DMS79 (cell line): Measurements from ENCODE around the gene TRIOBP.

Experiments used
- DNase-seq: peaks from one replicate; lab custom pipeline; 2025; lab: John Stamatoyannopoulos, UW

Gene TRIOBP

DNA sequence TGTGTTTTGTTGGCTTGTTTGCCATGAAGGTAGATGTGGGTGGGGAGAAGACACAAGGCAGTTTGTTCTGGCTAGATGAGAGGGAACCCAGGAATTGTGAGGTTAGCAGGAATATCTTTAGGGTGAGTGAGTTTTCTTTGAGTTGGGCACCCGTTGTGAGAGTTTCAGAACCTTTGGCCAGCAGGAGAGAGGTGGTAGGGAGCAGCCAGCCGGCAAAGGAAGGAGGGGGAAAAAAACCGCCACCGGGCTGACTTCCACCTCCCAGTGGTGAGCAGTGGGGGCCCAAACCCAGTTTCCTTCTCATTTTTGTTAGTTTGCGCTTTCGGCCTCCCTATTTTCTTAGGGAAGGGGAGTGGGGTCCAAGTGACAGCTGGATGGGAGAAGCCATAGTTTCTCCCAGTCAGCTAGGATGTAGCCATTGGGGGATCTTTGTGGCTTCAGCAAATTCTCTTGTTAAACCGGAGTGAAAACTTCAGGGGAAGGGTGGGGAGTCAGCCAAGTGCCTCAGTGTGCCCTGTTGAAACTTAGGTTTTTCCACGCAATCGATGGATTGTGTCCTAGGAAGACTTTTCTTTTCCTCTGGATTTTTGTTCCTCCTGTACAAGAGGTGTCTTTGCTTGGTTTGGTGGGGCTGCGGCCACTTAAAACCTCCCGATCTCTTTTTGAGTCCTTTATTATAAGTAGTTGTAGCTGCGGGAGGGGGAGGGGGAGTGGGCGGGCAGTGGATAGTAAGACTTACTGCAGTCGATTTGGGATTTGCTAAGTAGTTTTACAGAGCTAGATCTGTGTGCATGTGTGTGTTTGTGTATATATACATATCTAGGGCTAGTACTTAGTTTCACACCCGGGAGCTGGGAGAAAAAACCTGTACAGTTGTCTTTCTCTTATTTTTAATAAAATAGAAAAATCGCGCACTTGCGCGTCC is 109.8 kb downstream of the TRIOBP start:
- DNase-seq, result no peak

DNA sequence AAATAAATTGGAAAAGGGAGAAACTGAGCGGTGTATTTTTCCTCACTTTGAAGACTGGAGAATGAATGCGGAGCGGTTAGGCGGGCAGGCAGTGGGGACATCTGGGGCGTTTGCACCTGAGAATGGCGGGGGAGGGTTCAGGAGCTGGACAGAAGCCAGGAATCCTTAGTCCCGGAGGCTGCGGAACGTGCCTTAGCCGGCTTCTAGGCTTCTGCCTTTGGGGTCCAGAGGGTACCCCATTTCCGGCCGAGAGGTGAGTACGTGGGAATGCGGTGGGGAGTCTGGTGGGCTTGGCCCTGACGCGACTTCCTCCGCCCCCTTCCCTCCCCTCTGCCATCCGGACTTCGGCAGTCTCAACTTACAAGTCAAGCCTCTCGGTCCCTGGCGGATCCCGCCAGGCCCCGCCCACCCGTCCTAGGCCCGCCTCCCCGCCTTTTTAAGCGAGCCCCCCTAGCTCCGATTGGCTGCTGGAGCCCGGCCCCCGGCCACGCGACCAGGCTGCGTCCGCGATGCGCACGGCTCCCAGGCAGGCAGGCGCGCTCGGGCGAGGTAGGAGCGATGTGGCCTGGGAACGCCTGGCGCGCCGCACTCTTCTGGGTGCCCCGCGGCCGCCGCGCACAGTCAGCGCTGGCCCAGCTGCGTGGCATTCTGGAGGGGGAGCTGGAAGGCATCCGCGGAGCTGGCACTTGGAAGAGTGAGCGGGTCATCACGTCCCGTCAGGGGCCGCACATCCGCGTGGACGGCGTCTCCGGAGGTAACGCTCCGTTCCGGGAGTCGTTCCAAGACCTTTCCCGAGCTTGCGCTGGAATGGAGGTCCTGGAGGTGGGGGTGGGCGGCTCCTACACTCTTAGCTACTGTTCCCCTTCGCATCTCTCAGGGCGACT is 110.8 kb downstream of the TRIOBP start, which contains the start of gene GCAT:
Gene GCAT (plus strand): TSS at position 525 of the 884 bp plus-strand sequence. CDS start 34 bp downstream, at position 559.
- peak; percentile 60 for DNase-seq

DNA sequence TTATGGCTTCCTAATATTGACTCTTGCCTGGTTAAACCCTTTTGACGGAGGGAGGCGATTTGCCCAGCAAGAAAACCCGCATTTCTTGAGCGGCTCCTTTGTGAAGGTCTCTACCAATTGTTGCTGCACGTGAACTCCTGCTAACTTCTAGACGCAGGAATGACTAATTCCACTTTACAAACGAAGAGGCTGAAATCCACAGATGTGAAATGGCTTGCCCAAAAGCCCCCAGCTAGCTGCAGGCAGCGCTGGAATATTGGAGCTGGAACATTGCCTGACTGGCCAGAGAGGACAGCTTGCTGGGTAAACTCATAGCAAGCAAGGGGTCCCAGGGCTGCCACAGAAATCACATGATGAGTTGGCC is 111.4 kb downstream of the TRIOBP start:
- DNase-seq, result no peak

DNA sequence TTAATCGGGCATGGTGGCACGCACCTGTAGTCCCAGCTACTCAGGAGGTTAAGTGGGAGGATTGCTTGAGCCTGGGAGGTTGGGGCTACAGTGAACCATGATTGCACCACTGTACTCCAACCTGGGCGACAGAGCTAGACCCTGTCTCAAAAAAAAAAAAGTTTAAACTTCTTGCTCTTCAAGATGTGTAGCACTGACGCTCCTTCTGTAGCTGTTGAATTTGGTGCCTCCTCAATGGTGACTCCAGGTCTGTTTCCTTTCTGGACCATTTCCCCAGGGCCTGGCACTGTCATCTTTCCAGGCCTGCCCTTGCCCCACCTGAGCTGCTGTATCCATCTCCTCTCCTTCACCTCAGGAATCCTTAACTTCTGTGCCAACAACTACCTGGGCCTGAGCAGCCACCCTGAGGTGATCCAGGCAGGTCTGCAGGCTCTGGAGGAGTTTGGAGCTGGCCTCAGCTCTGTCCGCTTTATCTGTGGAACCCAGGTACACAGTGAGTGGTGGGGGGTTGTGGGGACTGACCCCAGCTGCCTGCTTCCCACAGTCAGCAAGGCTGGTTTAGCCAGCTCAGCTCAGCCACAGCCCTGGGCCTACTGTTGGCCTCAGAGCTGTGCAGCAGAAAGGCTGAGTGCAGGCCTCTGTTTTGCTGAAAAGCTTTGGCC is 113.0 kb downstream of the TRIOBP start:
- no peak for DNase-seq

DNA sequence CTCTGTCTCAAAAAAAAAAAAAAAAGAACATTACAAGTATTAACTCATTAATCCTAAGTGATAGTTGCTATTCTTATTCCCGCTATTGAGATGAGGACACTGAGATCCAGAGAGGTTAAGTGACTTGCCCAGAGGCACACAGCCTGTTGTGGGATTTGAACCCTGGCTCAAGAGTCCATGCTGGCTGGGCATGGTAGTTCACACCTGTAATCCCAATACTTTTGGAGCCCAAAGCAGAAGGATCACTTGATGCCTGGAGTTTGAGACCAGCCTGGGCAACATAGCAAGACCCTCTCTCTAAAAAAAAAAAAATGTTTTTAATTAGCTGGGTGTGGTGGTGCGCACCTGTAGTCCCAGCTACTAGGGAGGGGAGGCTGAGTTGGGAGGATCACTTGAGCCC is 115.0 kb downstream of the TRIOBP start:
- no peak for DNase-seq

- DNase-seq, result no peak
These were observed 116.2 kb downstream of the TRIOBP start for GRCh38 chr22:37812869-37813678.

DNA sequence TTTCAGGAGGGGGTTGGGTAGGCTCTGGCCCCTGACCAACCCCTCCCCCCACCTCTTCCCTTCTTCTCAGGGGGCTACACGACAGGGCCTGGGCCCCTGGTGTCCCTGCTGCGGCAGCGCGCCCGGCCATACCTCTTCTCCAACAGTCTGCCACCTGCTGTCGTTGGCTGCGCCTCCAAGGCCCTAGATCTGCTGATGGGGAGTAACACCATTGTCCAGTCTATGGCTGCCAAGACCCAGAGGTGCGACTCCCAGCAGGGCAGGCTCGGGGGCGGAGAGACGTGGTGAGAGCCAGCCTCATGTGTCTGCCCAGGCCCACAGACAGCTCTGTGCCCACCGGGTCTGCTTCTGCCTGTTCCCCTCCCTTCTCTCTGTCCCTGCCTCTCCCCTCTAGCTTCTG is 118.7 kb downstream of the TRIOBP start:
- no peak for DNase-seq

- no peak for DNase-seq
These were observed 119.8 kb downstream of the TRIOBP start for GRCh38 chr22:37816543-37817180.

DNA sequence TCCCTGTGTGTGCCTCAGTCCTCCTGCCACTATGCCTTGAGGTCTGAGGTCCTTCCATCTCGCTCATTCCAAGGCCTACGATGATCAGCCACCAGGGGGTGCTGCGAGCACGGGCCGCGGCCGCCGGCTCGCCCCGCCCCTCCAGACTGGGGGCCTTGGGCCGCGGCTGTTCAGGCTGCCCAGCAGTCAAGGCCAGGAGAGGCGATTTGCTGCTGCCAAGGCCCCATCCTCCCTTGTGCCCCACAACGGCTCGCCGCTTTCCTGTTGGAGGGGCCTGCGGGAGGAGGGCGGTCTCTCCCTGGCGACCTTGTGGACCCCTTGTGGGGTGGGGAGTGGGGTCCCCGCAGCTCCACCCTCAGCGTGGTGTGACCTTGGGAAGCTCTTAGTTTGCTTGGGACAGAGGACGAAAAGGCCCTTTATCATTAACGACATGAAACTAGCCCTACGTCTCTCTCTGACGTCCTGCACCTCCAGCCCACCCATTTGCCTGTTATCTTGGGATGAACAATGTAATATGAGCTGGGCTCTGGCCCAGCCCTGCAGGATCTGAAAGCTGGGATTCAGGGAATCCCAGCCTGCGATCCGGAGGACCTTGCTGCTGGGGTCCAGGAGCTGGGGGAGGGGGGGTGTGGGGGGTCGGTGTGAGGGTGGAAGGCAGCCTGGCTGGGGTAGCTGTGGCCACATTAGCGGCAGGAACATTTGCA is 121.0 kb downstream of the TRIOBP start:
- peak; percentile 11 for DNase-seq

DNA sequence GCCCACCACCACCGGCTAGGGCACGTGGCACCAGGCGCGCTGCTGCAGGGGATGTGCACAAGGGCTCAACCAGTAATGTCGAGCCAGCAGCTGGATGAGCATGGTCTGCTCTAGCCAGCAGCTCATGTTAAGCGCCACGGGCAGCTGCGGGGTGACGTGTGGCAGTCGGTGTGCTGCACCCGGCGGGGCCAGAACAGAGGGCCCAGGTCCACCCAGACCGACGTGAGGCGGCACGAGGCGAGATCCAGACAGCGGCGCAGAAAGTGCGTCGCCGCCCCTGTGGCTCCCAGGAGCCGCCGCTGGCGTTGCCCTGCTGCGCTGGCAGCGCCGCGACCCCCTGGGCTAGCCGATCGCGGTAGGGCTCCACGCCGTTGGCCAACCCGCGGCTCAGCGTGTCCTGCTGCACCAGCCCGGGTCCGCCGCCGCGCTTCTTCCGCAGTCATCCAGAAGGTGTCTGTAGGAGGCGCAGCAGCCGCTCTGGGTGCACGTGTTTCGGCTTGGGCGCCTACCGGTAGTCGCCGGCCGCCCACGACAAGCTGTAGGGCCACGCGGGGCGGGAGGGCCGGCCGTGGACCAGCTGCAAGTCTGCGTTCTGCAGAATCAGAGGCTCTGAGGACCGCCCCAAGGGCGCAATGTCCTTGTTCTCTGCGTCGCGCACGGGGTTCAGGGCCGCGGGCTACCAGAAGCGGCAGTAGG is 121.7 kb downstream of the TRIOBP start:
- DNase-seq, result no peak

DNA sequence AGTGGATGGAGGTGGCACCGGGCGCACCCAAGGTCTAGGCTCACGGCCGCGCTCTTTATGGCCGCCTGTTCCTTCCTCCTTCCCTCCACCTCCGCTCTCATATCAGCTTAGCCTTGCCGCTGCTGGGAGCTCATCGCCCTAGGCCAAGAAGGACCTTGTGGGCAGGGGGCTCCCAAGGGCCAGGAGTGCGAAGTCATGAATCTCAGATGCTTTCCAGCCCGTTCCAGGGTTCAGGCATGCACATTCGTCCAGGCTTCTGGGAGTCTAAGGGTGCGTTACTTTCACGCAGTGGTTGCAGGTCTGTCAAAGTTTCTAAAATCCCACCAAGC is 122.2 kb downstream of the TRIOBP start:
- DNase-seq, result no peak

- no peak for DNase-seq
These were observed 123.5 kb downstream of the TRIOBP start for GRCh38 chr22:37820350-37820749.

DNA sequence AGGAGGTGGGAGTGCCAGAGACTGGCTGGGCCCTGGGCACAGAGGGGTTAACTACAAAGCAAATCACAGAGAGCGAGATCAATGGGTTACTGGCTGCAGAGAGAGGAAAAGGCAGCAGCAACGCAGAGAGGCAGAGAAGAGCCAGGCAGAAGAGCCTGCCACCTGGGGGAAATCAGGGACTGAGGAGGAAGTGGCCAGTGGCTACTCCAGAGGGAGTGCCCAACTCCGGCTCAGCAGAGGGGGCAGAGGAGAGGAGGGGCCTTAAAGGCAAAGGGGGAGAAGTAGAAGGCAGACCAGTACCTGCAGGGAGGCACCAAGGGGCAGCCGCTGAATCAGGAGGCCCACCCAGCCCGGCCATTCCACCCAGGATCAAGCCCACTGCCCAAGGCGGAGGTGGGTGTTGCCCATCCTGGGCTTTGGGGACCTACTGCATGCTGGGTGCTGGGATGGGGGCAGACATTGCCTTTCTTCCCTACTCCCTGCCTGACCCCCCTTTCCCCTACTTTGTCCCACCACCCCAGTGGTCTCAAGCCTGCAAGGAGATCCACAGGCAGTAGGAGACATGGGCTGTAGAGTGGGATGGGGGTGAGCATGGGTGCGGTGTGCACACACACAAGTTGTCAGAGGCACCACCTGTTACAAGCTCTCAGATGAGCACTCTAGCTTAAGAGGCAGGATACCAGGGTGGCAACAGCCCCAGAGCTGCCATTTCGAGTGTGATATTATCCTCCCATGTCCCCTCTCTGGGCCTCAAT is 125.4 kb downstream of the TRIOBP start:
- DNase-seq, result no peak

- DNase-seq, result no peak
These were observed 126.5 kb downstream of the TRIOBP start, which contains the start of gene GALR3 for GRCh38 chr22:37823134-37823985. Gene GALR3 (plus strand): TSS chr22:37823382. CDS start chr22:37823407, 25 bp downstream.

DNA sequence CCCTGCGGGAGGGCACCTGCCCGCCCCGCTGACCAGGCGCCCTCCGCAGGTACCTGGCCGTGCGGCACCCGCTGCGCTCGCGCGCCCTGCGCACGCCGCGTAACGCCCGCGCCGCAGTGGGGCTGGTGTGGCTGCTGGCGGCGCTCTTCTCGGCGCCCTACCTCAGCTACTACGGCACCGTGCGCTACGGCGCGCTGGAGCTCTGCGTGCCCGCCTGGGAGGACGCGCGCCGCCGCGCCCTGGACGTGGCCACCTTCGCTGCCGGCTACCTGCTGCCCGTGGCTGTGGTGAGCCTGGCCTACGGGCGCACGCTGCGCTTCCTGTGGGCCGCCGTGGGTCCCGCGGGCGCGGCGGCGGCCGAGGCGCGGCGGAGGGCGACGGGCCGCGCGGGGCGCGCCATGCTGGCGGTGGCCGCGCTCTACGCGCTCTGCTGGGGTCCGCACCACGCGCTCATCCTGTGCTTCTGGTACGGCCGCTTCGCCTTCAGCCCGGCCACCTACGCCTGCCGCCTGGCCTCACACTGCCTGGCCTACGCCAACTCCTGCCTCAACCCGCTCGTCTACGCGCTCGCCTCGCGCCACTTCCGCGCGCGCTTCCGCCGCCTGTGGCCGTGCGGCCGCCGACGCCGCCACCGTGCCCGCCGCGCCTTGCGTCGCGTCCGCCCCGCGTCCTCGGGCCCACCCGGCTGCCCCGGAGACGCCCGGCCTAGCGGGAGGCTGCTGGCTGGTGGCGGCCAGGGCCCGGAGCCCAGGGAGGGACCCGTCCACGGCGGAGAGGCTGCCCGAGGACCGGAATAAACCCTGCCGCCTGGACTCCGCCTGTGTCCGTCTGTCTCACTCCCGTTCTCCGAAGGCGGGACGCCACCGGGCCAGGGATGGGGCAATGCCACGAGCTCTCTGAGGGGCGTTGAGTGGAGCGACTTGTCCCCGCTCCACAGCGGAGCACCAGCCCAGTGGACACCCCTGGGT is 128.1 kb downstream of the TRIOBP start:
- DNase-seq, result no peak
